ENCODE measurements around the gene GPR18.

GPR18 gene

GRCh38 chr13:99303863-99304521 is 45.8 kb upstream of the GPR18 start:
- ChIA-PET POLR2A (ENCODE audit: low non-redundant PET) (no interaction called here), CTCF (interaction anchor here (0.7 kb wide), 1 partner anchor 38 kb away, joined by 3 read pairs; no protein-coding TSS in a partner anchor)
- DNase-seq (ENCODE audit: low spot score): no peak
- H3K27ac ChIP-seq: no peak overlapping the region
- TF ChIP-seq, protein P1, sequence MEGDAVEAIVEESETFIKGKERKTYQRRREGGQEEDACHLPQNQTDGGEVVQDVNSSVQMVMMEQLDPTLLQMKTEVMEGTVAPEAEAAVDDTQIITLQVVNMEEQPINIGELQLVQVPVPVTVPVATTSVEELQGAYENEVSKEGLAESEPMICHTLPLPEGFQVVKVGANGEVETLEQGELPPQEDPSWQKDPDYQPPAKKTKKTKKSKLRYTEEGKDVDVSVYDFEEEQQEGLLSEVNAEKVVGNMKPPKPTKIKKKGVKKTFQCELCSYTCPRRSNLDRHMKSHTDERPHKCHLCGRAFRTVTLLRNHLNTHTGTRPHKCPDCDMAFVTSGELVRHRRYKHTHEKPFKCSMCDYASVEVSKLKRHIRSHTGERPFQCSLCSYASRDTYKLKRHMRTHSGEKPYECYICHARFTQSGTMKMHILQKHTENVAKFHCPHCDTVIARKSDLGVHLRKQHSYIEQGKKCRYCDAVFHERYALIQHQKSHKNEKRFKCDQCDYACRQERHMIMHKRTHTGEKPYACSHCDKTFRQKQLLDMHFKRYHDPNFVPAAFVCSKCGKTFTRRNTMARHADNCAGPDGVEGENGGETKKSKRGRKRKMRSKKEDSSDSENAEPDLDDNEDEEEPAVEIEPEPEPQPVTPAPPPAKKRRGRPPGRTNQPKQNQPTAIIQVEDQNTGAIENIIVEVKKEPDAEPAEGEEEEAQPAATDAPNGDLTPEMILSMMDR (conservative IDR thresholded peaks at IDR 0.05; ENCODE audit: low read depth): no peak

- ChIA-PET CTCF (no interaction called here), POLR2A (ENCODE audit: low non-redundant PET) (no interaction called here)
- DNase-seq (ENCODE audit: low spot score): no peak
- no peak overlapping the region for H3K27ac ChIP-seq
- TF ChIP-seq, protein P1 (conservative IDR thresholded peaks at IDR 0.05; ENCODE audit: low read depth): no peak
Measured at GRCh38 chr13:99302637-99303505, 44.7 kb upstream of the GPR18 start.

DNA sequence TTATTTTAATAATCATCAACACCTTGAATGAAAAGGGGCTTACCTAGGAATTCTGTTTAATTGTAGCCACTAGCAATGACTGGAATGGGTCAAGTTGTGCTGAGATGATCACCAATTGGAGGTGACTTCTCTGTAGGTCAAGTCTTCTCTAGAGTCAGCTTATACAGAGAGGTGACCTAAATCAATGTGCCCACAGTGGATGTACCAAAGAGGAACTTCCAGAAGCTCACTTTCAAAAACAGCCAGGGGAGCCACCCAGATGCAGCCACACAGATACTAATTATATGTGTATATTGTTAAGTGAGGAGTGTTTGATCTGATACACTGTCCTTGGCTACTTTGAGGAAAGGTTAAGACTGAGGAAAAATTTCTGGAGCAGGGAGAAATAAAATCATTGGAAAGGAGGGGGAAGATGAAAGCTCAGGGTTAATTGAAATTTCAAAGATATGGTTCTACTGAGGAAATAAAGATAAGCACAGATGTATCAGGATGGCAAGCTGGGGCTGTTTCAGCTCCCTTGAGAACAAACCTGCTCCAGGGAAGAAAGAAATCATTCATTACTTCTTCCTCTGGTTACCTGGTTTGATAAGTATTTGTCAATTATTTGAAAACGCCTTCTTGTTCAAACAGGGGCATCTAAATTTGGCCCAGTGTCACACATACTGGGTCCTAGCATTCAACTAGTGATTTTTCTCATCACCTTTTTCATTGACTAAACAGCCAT is 43.9 kb upstream of the GPR18 start:
- TF ChIP-seq, protein P1 (conservative IDR thresholded peaks at IDR 0.05; ENCODE audit: low read depth): no peak
- DNase-seq (ENCODE audit: low spot score): no peak
- no peak overlapping the region for H3K27ac ChIP-seq
- ChIA-PET CTCF (no interaction called here), POLR2A (ENCODE audit: low non-redundant PET) (no interaction called here)

DNA sequence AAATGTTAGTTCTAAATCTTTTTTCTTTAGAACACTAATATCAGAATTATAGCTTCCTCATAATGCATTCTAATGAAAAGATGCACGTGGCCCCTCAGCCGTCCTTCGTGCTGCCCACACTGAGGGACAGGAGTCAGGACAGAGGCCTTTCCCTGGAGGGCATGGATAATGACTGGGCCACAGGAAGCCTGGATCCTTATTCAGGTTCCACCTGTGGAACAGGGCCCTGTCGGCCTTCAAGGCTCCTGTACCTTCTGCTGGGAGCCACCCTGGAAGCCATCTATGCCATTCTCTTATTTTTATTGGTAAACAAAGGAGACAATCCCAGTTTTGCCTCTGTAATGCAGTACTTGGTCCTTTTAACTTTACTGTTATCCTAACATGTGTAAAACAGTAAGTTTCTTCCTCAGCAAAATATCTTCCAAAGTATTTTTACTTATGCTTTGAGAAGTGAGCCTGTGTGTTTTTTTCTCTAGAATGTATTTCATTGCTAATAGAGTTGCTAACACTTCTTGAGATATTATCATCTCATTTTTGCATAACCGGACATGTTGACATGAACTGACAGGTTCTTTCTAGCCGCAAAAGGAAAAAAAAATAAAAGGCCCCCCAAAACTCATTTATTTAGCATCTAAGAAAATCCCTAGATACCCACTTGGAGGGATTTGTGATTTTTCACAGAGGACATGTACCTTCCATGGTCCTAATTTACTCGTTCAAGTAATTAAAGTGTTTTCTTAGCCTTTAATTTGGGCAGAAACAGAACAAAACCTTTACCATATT is 43.1 kb upstream of the GPR18 start:
- TF ChIP-seq, protein P1 (conservative IDR thresholded peaks at IDR 0.05; ENCODE audit: low read depth): no peak
- ChIA-PET POLR2A (ENCODE audit: low non-redundant PET) (no interaction called here), CTCF (no interaction called here)
- no peak for DNase-seq (ENCODE audit: low spot score)
- H3K27ac ChIP-seq: no peak overlapping the region

GRCh38 chr13:99299920-99300341 is 41.8 kb upstream of the GPR18 start:
- DNase-seq (ENCODE audit: low spot score): no peak
- CTCF ChIA-PET: no interaction called here
- POLR2A ChIA-PET (ENCODE audit: low non-redundant PET): no interaction called here

More at GRCh38 chr13:99299920-99300341, 41.8 kb upstream of the GPR18 start:
- no peak overlapping the region for H3K27ac ChIP-seq
- TF ChIP-seq, protein P1 (conservative IDR thresholded peaks at IDR 0.05; ENCODE audit: low read depth): no peak
